ENCODE measurements around the gene SLC38A3.

The SLC38A3 gene

DNA sequence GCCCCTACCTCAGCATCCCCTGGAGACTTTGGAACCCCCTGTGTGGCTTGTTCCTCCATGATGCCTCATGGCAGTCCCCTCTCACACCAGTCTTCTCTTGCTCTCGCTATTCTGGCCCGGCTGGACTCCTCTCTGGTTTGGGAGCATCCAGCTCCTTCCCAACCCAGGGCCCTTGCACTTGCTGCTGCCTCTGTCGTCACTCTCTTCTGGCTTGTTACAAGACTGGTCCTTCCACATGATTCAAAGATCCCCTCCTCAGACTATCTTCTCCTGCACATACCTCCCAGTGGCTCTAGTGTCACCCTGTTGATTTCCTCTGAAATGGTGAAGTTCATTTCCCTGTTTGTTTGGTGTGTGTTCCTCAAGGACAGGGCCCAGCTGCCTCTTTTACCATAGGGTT is 24.4 kb downstream of the SLC38A3 start:
- H3K9ac ChIP-seq: no peak overlapping the region
- H3K4me2 ChIP-seq: no peak overlapping the region
- no peak overlapping the region for H3K4me3 ChIP-seq (IDR thresholded peaks at IDR 0.05; ENCODE audit: insufficient read depth, low read depth, low read length)
- H3K4me1 ChIP-seq (ENCODE audit: low read depth, poor library complexity, severe bottlenecking): peaks cover 4% of the 10 kb centered on the region
- no peaks in the 10 kb centered on the region for H3K27me3 ChIP-seq (ENCODE audit: insufficient read depth, low read depth)
- no peaks in the 10 kb centered on the region for H3K36me3 ChIP-seq (ENCODE audit: insufficient read depth)
- TF ChIP-seq, protein P1, sequence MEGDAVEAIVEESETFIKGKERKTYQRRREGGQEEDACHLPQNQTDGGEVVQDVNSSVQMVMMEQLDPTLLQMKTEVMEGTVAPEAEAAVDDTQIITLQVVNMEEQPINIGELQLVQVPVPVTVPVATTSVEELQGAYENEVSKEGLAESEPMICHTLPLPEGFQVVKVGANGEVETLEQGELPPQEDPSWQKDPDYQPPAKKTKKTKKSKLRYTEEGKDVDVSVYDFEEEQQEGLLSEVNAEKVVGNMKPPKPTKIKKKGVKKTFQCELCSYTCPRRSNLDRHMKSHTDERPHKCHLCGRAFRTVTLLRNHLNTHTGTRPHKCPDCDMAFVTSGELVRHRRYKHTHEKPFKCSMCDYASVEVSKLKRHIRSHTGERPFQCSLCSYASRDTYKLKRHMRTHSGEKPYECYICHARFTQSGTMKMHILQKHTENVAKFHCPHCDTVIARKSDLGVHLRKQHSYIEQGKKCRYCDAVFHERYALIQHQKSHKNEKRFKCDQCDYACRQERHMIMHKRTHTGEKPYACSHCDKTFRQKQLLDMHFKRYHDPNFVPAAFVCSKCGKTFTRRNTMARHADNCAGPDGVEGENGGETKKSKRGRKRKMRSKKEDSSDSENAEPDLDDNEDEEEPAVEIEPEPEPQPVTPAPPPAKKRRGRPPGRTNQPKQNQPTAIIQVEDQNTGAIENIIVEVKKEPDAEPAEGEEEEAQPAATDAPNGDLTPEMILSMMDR (conservative IDR thresholded peaks at IDR 0.05; ENCODE audit: low read depth, low read length): no peak
- no peak overlapping the region for H3K27ac ChIP-seq
- no peak overlapping the region for H2AFZ ChIP-seq (ENCODE audit: low read depth)
- no peaks in the 10 kb centered on the region for H4K20me1 ChIP-seq (ENCODE audit: insufficient read depth)
- H3K79me2 ChIP-seq (ENCODE audit: insufficient read depth, low read depth): no peaks in the 10 kb centered on the region

DNA sequence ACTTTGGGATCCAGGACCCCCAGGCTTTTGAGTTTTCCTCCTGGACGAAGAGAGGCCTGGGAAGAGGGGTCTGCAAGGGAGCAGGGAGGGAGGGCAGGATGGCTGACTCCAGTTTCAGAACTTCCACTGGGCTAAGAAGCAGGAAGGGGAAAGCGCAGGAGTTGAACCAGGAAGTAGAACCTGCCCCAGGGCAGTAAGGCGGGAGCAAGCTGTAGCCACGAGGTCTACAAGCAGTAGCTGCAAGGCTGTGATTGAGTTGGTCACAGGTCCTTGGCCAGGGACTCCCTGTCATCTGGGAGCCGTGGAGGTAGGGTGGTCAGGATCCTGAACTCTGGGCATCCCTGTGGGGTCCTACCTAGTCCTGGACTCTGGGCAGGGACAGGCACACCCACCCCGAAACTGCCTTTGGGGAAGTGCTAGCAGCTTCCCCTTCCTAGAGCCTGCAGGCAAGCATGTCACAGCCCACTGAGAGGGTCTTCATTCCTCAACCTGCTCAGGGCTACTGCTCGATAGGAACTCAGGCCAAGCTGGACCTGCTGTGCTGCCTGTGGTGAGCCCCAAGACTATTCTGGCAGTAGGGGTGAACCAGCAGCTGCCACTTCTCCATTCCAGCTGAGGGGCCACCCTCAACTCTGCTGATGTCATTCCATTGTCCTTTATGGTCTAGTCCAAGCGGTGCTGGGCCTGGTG is 25.2 kb downstream of the SLC38A3 start:
- Histone ChIP-seq H3K79me2 (ENCODE audit: insufficient read depth, low read depth) (no peaks in the 10 kb centered on the region), H3K27me3 (ENCODE audit: insufficient read depth, low read depth) (no peaks in the 10 kb centered on the region), H3K4me2 (no peak overlapping the region), H3K9ac (no peak overlapping the region), H4K20me1 (ENCODE audit: insufficient read depth) (no peaks in the 10 kb centered on the region), H2AFZ (ENCODE audit: low read depth) (no peak overlapping the region), H3K4me3 (IDR thresholded peaks at IDR 0.05; ENCODE audit: insufficient read depth, low read depth, low read length) (no peak overlapping the region), H3K4me1 (ENCODE audit: low read depth, poor library complexity, severe bottlenecking) (peaks cover 4% of the 10 kb centered on the region), H3K36me3 (ENCODE audit: insufficient read depth) (no peaks in the 10 kb centered on the region), H3K27ac (no peak overlapping the region)
- TF ChIP-seq, protein P1 (conservative IDR thresholded peaks at IDR 0.05; ENCODE audit: low read depth, low read length): no peak

DNA sequence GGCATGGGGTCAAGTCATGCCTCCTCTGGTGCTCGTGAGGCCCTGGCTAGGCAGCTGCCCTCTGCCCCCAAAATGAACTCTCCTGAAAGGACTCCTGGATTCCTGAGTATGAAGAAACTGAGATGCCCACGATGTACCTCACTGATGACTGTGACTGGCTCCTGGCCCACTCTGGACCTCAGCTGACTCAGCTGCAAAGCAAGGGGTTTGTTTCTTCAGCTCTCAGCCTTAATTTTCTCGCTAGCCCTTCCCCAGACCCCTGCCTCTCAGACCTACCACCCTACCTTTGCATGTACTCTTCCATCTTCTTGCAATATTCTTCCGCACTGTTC is 25.7 kb downstream of the SLC38A3 start:
- H3K27ac ChIP-seq: no peak overlapping the region
- H2AFZ ChIP-seq (ENCODE audit: low read depth): no peak overlapping the region
- TF ChIP-seq, protein P1 (conservative IDR thresholded peaks at IDR 0.05; ENCODE audit: low read depth, low read length): no peak
- H3K4me1 ChIP-seq (ENCODE audit: low read depth, poor library complexity, severe bottlenecking): peaks cover 2% of the 10 kb centered on the region
- H3K36me3 ChIP-seq (ENCODE audit: insufficient read depth): no peaks in the 10 kb centered on the region
- H3K4me2 ChIP-seq: no peak overlapping the region
- no peak overlapping the region for H3K9ac ChIP-seq
- no peaks in the 10 kb centered on the region for H3K27me3 ChIP-seq (ENCODE audit: insufficient read depth, low read depth)
- no peak overlapping the region for H3K4me3 ChIP-seq (IDR thresholded peaks at IDR 0.05; ENCODE audit: insufficient read depth, low read depth, low read length)
- H4K20me1 ChIP-seq (ENCODE audit: insufficient read depth): no peaks in the 10 kb centered on the region
- H3K79me2 ChIP-seq (ENCODE audit: insufficient read depth, low read depth): no peaks in the 10 kb centered on the region

DNA sequence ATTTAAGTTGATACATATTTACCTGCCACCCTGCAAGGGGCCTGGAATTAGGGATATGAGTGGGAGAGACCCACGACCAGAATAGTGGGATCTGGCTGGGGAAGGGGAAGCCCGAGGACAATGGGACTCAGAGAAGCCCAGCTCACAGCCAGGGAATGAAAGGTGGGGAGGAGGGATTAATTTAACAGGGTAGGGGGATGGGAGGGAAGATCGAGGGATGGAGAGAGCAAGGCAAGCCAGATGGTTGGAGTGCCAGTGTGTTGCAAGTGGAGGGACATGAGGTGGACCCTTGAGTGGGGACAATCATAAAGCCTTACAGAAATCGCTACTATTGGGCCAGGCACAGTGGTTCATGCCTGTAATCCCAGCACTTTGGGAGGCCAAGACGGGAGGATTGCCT is 26.5 kb downstream of the SLC38A3 start:
- peaks cover 4% of the 10 kb centered on the region; the same call in 1 of the 2 replicates for H3K79me2 ChIP-seq (ENCODE audit: insufficient read depth, low read depth)
- H3K36me3 ChIP-seq (ENCODE audit: insufficient read depth): no peaks in the 10 kb centered on the region
- TF ChIP-seq, protein P1 (conservative IDR thresholded peaks at IDR 0.05; ENCODE audit: low read depth, low read length): no peak
- no peak overlapping the region for H3K9ac ChIP-seq
- no peaks in the 10 kb centered on the region for H3K27me3 ChIP-seq (ENCODE audit: insufficient read depth, low read depth)
- H3K4me3 ChIP-seq (IDR thresholded peaks at IDR 0.05; ENCODE audit: insufficient read depth, low read depth, low read length): no peak overlapping the region
- H3K27ac ChIP-seq: no peak overlapping the region
- no peak overlapping the region for H3K4me2 ChIP-seq
- no peaks in the 10 kb centered on the region for H4K20me1 ChIP-seq (ENCODE audit: insufficient read depth)
- no peaks in the 10 kb centered on the region for H3K4me1 ChIP-seq (ENCODE audit: low read depth, poor library complexity, severe bottlenecking)
- H2AFZ ChIP-seq (ENCODE audit: low read depth): no peak overlapping the region
